SK-N-MC (cell line): ENCODE data around the gene HSP90AB1.

ENCODE experiments used
- EZH2 ChIP-seq: fragments of 200-600 bp; sonication (generic); IDR thresholded peaks from one replicate; pipeline ENCODE4 v1.6.1; 2017; ENCODE audit warnings: antibody characterized with exemption
- POLR2AphosphoS5 ChIP-seq: IDR thresholded peaks from 2 replicates; pipeline ENCODE4 v1.6.1; 2012; ENCODE audit warnings: mild to moderate bottlenecking, low read depth, low read length, borderline replicate concordance

DNA sequence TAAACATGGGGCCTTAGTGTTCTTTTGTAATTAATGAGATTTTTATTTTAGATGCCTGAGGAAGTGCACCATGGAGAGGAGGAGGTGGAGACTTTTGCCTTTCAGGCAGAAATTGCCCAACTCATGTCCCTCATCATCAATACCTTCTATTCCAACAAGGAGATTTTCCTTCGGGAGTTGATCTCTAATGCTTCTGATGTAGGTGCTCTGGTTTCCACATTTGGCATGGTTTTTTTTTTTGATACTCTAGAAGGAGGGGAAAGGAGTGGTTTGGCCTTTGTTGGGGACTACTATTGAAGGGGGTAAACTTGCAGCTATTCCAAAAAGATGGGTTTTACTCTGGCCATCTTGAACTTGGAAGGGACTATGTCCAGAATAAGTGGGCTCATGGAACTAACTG, 1.7 kb downstream of the HSP90AB1 start:
- TF ChIP-seq POLR2AphosphoS5: no peak
- TF ChIP-seq EZH2: no peak
